Naive B cell (primary cell): ENCODE measurements around the gene ELMOD1. TPM values are rescaled to one million over a fixed set of nuclear protein-coding genes. Genes with fewer than 3 reads are reported as not detected.

ENCODE experiments used
- ATAC-seq, 2 donors: fragments of 150-1000 bp; cut with Tn5 transposase; 2 replicates each; pipeline ENCODE4 v1.10.0; 2021; ENCODE audit warnings: low read depth in 2 of 2, mild to moderate bottlenecking in 2 of 2, moderate library complexity in 2 of 2
- DNase-seq: peaks from one replicate; pipeline ENCODE4 v3.0.0; 2022
- H3K27ac Mint-ChIP-seq, 6 donors: one replicate each; pipeline ENCODE4 v1.8.0; 2020 to 2022; ENCODE audit warnings: mild to moderate bottlenecking in 6 of 6, mixed read lengths in 6 of 6, moderate library complexity in 5 of 6, inconsistent platforms in 2 of 6
- H3K27me3 Mint-ChIP-seq, 3 donors: one replicate each; pipeline ENCODE4 v1.8.0; 2021 to 2022; ENCODE audit warnings: mixed read lengths in 3 of 3, mild to moderate bottlenecking in 1 of 3
- H3K36me3 Mint-ChIP-seq, 2 donors: one replicate each; pipeline ENCODE4 v1.8.0; 2020 to 2022; ENCODE audit warnings: mixed read lengths in 2 of 2, inconsistent platforms in 1 of 2, mild to moderate bottlenecking in 1 of 2
- H3K4me1 Mint-ChIP-seq, 3 donors: one replicate each; pipeline ENCODE4 v1.8.0; 2020 to 2022; ENCODE audit warnings: mixed read lengths in 3 of 3, inconsistent platforms in 1 of 3, mild to moderate bottlenecking in 1 of 3, moderate library complexity in 1 of 3
- H3K4me3 Mint-ChIP-seq, 8 donors: one replicate each; pipeline ENCODE4 v1.8.0; 2020 to 2022; ENCODE audit warnings: mild to moderate bottlenecking in 8 of 8, mixed read lengths in 8 of 8, moderate library complexity in 8 of 8, inconsistent platforms in 2 of 8
- H3K9me3 Mint-ChIP-seq, 7 donors: one replicate each; pipeline ENCODE4 v1.8.0; 2020 to 2022; ENCODE audit warnings: mixed read lengths in 7 of 7, mild to moderate bottlenecking in 5 of 7, inconsistent platforms in 2 of 7, moderate library complexity in 1 of 7
- polyA plus RNA-seq, 6 donors: library from polyadenylated mRNA; unstranded; fragments of 300-500 nt; fragmentation: Illumina TruSeq; gene quantifications; one replicate each; pipeline ENCODE4 v1.2.3, GENCODE V29; 2021; ENCODE audit warnings: low read depth in 6 of 6

Gene ELMOD1
- polyA plus RNA-seq, 6 donors from 2014 or later = not detected

GRCh38 chr11:107689317-107690202 lies 98.6 kb downstream of the ELMOD1 start:
- H3K4me3 Mint-ChIP-seq = no peak overlapping the region
- ATAC-seq (peak; percentile 46 to 65), DNase-seq (peak; percentile 32)
- peaks cover 0 to 5% (median 0%) of the 10 kb centered on the region in 7 donors for H3K9me3 Mint-ChIP-seq
- no peaks in the 10 kb centered on the region for H3K36me3 Mint-ChIP-seq
- H3K27ac Mint-ChIP-seq = no peak overlapping the region
- peaks cover 0 to 1% (median 0%) of the 10 kb centered on the region in 3 donors for H3K4me1 Mint-ChIP-seq
- peaks cover 0 to 33% (median 21%) of the 10 kb centered on the region in 3 donors for H3K27me3 Mint-ChIP-seq

DNA sequence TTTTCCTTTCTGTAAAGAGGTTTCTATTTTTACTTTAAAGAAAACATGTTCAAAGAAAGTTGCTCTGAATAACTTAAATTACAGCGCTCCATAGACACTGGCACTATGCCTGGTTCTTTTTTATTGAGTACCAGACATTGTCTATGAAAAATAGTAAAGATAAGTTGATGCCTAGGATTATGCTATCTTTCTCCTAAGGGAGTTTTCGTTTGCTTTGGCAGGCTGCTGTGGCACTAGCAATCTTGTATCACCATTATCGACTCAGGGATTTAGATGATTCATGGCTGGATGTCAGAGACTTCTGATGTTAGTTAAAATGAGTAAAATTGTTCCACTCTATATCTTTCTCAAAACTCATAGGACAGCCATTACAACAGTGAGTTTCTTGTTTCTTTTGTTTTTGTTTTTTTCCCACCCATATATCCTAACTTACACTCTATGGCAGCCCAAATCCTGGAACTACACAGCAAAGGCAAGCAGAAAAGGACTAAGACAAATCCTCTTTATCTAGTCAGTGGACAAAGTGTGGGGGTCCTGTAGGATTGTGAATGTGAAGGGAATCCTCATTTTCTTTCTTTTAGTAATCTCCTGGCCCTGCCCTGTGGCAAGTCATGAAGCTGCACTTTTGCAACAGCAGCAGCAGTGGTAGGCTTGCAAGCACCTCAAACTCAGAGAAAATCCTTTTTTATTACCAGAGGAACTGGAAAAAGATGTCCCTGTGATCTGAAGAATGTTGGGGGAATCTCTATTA lies 100.2 kb downstream of the ELMOD1 start:
- no peak overlapping the region for H3K27ac Mint-ChIP-seq
- H3K36me3 Mint-ChIP-seq = no peaks in the 10 kb centered on the region
- no peak overlapping the region for H3K4me3 Mint-ChIP-seq
- H3K27me3 Mint-ChIP-seq = peaks cover 3 to 33% (median 25%) of the 10 kb centered on the region in 3 donors
- H3K4me1 Mint-ChIP-seq = peaks cover 0 to 1% (median 0%) of the 10 kb centered on the region in 3 donors
- H3K9me3 Mint-ChIP-seq = peaks cover 0 to 5% (median 0%) of the 10 kb centered on the region in 7 donors
- ATAC-seq = no peak
- DNase-seq = no peak

GRCh38 chr11:107695446-107695845 lies 104.5 kb downstream of the ELMOD1 start:
- DNase-seq (no peak), ATAC-seq (no peak)
- Mint-ChIP-seq H3K4me1 (no peaks in the 10 kb centered on the region), H3K9me3 (peaks cover 0 to 5% (median 0%) of the 10 kb centered on the region in 7 donors), H3K27me3 (peaks cover 19 to 43% (median 40%) of the 10 kb centered on the region in 3 donors), H3K4me3 (no peak overlapping the region), H3K27ac (no peak overlapping the region), H3K36me3 (no peaks in the 10 kb centered on the region)

DNA sequence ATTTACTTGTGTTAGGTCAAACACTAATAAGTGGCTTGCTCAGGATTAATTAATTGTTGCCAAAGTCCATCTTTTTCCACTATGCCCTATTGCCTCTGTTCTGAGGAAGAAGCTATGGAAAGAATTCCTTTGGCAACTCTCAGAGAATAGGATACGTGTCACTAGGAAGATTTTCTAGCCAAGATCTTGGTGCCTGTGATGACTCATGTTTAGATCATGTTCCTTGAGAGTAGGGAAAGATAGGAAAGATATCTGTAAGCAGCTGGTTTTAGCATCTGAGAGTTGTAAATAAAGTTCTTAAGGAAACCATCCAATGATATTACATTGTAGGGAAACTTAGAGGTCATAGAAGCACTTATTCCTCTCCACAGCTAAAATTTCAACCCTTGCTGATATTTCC lies 105.2 kb downstream of the ELMOD1 start:
- Mint-ChIP-seq H3K36me3 (no peaks in the 10 kb centered on the region), H3K9me3 (peaks cover 0 to 5% (median 0%) of the 10 kb centered on the region in 7 donors), H3K27ac (no peak overlapping the region), H3K4me3 (no peak overlapping the region), H3K27me3 (peaks cover 24 to 43% (median 37%) of the 10 kb centered on the region in 3 donors), H3K4me1 (no peaks in the 10 kb centered on the region)
- no peak for ATAC-seq
- DNase-seq = no peak

DNA sequence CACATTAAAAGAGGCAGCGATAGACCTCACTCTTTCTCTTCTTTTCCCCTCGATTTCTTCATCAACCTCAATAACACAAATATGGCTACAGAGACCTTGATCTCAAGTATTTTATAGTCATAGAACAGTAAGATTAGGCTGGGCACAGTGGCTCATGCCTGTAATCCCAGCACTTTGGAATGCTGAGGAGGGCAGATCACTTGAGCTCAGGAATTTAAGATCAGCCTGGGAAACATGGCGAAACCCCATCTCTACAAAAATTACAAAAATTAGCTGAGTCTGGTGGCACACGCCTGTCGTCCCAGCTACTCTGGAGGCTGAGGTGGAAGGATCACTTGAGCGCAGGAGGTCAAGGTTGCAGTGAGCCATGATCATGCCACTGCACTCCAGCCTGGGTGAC lies 106.3 kb downstream of the ELMOD1 start:
- Mint-ChIP-seq H3K4me1 (no peaks in the 10 kb centered on the region), H3K27me3 (peaks cover 26 to 34% (median 28%) of the 10 kb centered on the region in 3 donors), H3K4me3 (no peak overlapping the region), H3K9me3 (peaks cover 0 to 3% (median 0%) of the 10 kb centered on the region in 7 donors), H3K36me3 (no peaks in the 10 kb centered on the region), H3K27ac (no peak overlapping the region)
- DNase-seq (no peak), ATAC-seq (no peak)

- no peaks in the 10 kb centered on the region for H3K36me3 Mint-ChIP-seq
- H3K27me3 Mint-ChIP-seq = peaks cover 33 to 40% (median 33%) of the 10 kb centered on the region in 3 donors
- DNase-seq (no peak), ATAC-seq (no peak)
- H3K4me1 Mint-ChIP-seq = no peaks in the 10 kb centered on the region
- no peak overlapping the region for H3K4me3 Mint-ChIP-seq
- peaks cover 0 to 1% (median 0%) of the 10 kb centered on the region in 7 donors for H3K9me3 Mint-ChIP-seq
- H3K27ac Mint-ChIP-seq = no peak overlapping the region
These were observed 108.7 kb downstream of the ELMOD1 start for GRCh38 chr11:107699371-107700285.

GRCh38 chr11:107702109-107702660 lies 111.2 kb downstream of the ELMOD1 start:
- no peaks in the 10 kb centered on the region for H3K36me3 Mint-ChIP-seq
- DNase-seq = no peak
- H3K4me3 Mint-ChIP-seq = no peak overlapping the region
- peaks cover 0 to 1% (median 0%) of the 10 kb centered on the region in 7 donors for H3K9me3 Mint-ChIP-seq
- no peak overlapping the region for H3K27ac Mint-ChIP-seq
- H3K4me1 Mint-ChIP-seq = no peaks in the 10 kb centered on the region
- H3K27me3 Mint-ChIP-seq = peaks cover 21 to 40% (median 27%) of the 10 kb centered on the region in 3 donors
- ATAC-seq = no peak

DNA sequence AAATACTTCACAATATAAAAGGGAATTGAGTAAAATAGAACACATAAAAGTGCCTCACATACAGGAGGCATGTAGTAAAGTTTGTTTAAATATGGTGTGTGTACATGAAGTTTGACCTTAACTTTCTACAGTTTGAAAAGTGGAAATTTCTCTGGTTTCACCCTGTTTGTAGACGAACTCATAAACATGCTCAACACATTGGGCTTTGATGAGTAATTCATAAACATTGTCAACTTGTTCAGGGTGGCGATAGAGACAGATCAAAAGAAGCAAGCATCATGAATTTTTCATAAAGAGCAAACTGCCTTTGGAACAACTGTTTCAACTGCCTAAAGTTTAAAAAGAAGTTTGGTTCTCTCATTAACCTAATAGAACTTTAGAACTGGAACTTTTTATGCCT lies 111.8 kb downstream of the ELMOD1 start:
- Mint-ChIP-seq H3K4me3 (no peak overlapping the region), H3K27ac (no peak overlapping the region), H3K4me1 (no peaks in the 10 kb centered on the region), H3K27me3 (peaks cover 21 to 44% (median 30%) of the 10 kb centered on the region in 3 donors), H3K36me3 (no peaks in the 10 kb centered on the region), H3K9me3 (peaks cover 0 to 1% (median 0%) of the 10 kb centered on the region in 7 donors)
- ATAC-seq = no peak
- DNase-seq = no peak

DNA sequence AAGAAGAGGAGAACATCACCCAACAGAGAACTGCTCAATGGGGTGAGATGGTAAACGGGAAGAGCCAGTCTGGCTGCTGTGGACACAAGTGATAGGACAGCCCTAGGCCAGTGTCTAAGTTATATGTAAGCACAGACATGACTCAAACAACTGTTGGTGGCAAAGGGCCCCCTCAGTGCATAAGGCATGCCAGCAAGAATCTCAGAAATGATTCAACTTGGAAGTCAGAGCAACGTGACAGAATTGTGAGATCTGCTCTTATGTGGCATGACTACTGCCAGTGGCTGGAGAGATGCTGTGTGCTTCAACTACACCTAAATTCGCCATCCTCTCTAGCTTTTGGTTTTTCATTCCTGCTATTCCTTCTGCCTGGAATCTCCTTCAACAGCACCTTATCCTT lies 113.5 kb downstream of the ELMOD1 start:
- no peaks in the 10 kb centered on the region for H3K4me1 Mint-ChIP-seq
- H3K27me3 Mint-ChIP-seq = peaks cover 23 to 45% (median 43%) of the 10 kb centered on the region in 3 donors
- H3K4me3 Mint-ChIP-seq = no peak overlapping the region
- no peaks in the 10 kb centered on the region for H3K36me3 Mint-ChIP-seq
- DNase-seq (no peak), ATAC-seq (no peak)
- no peak overlapping the region for H3K27ac Mint-ChIP-seq
- peaks cover 0 to 1% (median 0%) of the 10 kb centered on the region in 7 donors for H3K9me3 Mint-ChIP-seq

GRCh38 chr11:107705027-107705426 lies 114.1 kb downstream of the ELMOD1 start:
- no peak for DNase-seq
- no peak overlapping the region for H3K4me3 Mint-ChIP-seq
- peaks cover 0 to 1% (median 0%) of the 10 kb centered on the region in 7 donors for H3K9me3 Mint-ChIP-seq
- no peak for ATAC-seq
- no peak overlapping the region for H3K27ac Mint-ChIP-seq
- H3K36me3 Mint-ChIP-seq = no peaks in the 10 kb centered on the region
- H3K27me3 Mint-ChIP-seq = peaks cover 24 to 44% (median 43%) of the 10 kb centered on the region in 3 donors
- H3K4me1 Mint-ChIP-seq = no peaks in the 10 kb centered on the region

GRCh38 chr11:107706531-107706930 lies 115.6 kb downstream of the ELMOD1 start:
- DNase-seq (no peak), ATAC-seq (no peak)
- peaks cover 33 to 43% (median 38%) of the 10 kb centered on the region in 3 donors for H3K27me3 Mint-ChIP-seq
- no peak overlapping the region for H3K4me3 Mint-ChIP-seq
- peaks cover 0 to 1% (median 0%) of the 10 kb centered on the region in 7 donors for H3K9me3 Mint-ChIP-seq
- no peaks in the 10 kb centered on the region for H3K4me1 Mint-ChIP-seq
- no peaks in the 10 kb centered on the region for H3K36me3 Mint-ChIP-seq
- H3K27ac Mint-ChIP-seq = no peak overlapping the region

DNA sequence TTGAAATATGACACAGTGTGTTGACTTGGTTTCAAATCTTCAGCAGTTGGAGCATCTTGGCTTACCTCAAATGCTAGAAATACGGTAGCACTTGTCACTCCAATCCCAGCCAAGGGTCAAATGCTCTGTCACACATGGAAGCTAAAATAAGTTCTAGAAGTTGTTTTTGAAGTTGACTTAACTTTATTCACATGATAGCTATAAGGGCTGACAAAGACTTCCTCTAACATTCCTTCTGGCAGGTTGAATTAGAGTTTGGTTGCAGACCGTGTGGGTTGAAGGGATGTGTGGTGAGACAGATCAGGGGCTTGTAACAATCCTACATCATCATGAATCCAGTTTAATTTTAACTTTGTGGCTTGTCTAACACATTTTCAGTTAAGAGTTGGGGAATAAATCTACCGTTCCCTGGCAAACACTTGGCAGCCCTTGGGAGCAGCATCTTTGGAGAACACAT lies 116.3 kb downstream of the ELMOD1 start:
- no peaks in the 10 kb centered on the region for H3K36me3 Mint-ChIP-seq
- DNase-seq = no peak
- no peak for ATAC-seq
- H3K4me3 Mint-ChIP-seq = no peak overlapping the region
- peak overlapping the region in 1 of 6 donors; percentile 32 for H3K27ac Mint-ChIP-seq
- H3K27me3 Mint-ChIP-seq = peaks cover 33 to 39% (median 38%) of the 10 kb centered on the region in 3 donors
- H3K9me3 Mint-ChIP-seq = peaks cover 0 to 1% (median 0%) of the 10 kb centered on the region in 7 donors
- H3K4me1 Mint-ChIP-seq = no peaks in the 10 kb centered on the region
